Measurements from ENCODE around the gene SCAMP5. TPM values are rescaled to one million over a fixed set of nuclear protein-coding genes. Genes with fewer than 3 reads are reported as not detected.

Gene SCAMP5
- total RNA-seq, 1 donor from 2014 or later, result 16.4 TPM

GRCh38 chr15:75062706-75063105 is 67.3 kb downstream of the SCAMP5 start:
- Histone ChIP-seq H4K20me1 (ENCODE audit: low read depth) (no peaks in the 10 kb centered on the region), H3K4me3 (no peak overlapping the region), H3K9ac (no peak overlapping the region), H3K27ac (no peak overlapping the region), H3K36me3 (no peaks in the 10 kb centered on the region), H2AFZ (replicated peaks) (no peak overlapping the region), H3F3A (ENCODE audit: low read depth) (peaks cover 9% of the 10 kb centered on the region), H3K27me3 (no peaks in the 10 kb centered on the region), H3K4me2 (no peak overlapping the region), H3K9me3 (ENCODE audit: low read depth) (no peaks in the 10 kb centered on the region), H3K4me1 (no peaks in the 10 kb centered on the region), H3K79me2 (ENCODE audit: low read depth) (no peaks in the 10 kb centered on the region)
- TF ChIP-seq, protein P1, sequence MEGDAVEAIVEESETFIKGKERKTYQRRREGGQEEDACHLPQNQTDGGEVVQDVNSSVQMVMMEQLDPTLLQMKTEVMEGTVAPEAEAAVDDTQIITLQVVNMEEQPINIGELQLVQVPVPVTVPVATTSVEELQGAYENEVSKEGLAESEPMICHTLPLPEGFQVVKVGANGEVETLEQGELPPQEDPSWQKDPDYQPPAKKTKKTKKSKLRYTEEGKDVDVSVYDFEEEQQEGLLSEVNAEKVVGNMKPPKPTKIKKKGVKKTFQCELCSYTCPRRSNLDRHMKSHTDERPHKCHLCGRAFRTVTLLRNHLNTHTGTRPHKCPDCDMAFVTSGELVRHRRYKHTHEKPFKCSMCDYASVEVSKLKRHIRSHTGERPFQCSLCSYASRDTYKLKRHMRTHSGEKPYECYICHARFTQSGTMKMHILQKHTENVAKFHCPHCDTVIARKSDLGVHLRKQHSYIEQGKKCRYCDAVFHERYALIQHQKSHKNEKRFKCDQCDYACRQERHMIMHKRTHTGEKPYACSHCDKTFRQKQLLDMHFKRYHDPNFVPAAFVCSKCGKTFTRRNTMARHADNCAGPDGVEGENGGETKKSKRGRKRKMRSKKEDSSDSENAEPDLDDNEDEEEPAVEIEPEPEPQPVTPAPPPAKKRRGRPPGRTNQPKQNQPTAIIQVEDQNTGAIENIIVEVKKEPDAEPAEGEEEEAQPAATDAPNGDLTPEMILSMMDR (IDR thresholded peaks at IDR 0.05), result no peak
- TF ChIP-seq EZH2 (IDR thresholded peaks at IDR 0.05) (no peak), EZH2phosphoT487 (IDR thresholded peaks at IDR 0.05) (no peak)
- H3K4me1 Mint-ChIP-seq, result peaks cover 28% of the 10 kb centered on the region
- peaks cover 4% of the 10 kb centered on the region for H3K36me3 Mint-ChIP-seq
- DNase-seq (ENCODE audit: low spot score), result no peak
- H3K27me3 Mint-ChIP-seq (ENCODE audit: insufficient read depth, low read depth), result peaks cover 8% of the 10 kb centered on the region
- H3K27ac Mint-ChIP-seq, result no peak overlapping the region
- peaks cover 2% of the 10 kb centered on the region for H3K9me3 Mint-ChIP-seq
- no peak overlapping the region for H3K4me3 Mint-ChIP-seq

DNA sequence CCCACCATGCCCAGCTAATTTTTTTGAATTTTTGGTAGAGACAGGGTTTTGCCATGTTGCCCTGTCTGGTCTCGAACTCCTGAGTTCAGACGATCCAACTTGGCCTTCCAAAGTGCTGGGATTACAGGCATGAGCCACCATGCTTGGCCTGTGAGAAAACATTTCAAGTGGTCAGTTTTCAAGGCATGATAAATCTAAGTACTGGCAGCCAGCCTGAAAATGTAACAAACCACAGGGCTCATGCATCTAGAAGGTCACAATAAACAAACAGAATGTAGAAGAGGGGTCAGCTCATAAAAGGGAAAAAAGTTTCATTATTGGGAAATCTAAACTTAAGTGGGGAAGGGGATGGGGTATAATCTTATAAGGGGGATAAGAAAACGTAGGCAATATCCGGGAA is 68.0 kb downstream of the SCAMP5 start:
- no peak for DNase-seq (ENCODE audit: low spot score)
- H3K79me2 ChIP-seq (ENCODE audit: low read depth), result no peaks in the 10 kb centered on the region
- H3K36me3 Mint-ChIP-seq, result peaks cover 2% of the 10 kb centered on the region
- peaks cover 9% of the 10 kb centered on the region for H3F3A ChIP-seq (ENCODE audit: low read depth)
- H3K4me3 Mint-ChIP-seq, result no peak overlapping the region
- peaks cover 25% of the 10 kb centered on the region for H3K4me1 Mint-ChIP-seq
- no peak overlapping the region for H3K4me3 ChIP-seq
- H3K9ac ChIP-seq, result no peak overlapping the region
- TF ChIP-seq EZH2phosphoT487 (IDR thresholded peaks at IDR 0.05), result no peak
- TF ChIP-seq EZH2 (IDR thresholded peaks at IDR 0.05), result no peak
- TF ChIP-seq, protein P1 (IDR thresholded peaks at IDR 0.05), result no peak
- H2AFZ ChIP-seq (replicated peaks), result no peak overlapping the region
- H3K36me3 ChIP-seq, result no peaks in the 10 kb centered on the region
- H3K9me3 ChIP-seq (ENCODE audit: low read depth), result no peaks in the 10 kb centered on the region
- H3K4me1 ChIP-seq, result no peaks in the 10 kb centered on the region
- H3K27ac Mint-ChIP-seq, result no peak overlapping the region
- peaks cover 2% of the 10 kb centered on the region for H3K9me3 Mint-ChIP-seq
- H4K20me1 ChIP-seq (ENCODE audit: low read depth), result no peaks in the 10 kb centered on the region
- no peak overlapping the region for H3K4me2 ChIP-seq
- H3K27me3 Mint-ChIP-seq (ENCODE audit: insufficient read depth, low read depth), result peaks cover 8% of the 10 kb centered on the region
- no peak overlapping the region for H3K27ac ChIP-seq
- no peaks in the 10 kb centered on the region for H3K27me3 ChIP-seq

DNA sequence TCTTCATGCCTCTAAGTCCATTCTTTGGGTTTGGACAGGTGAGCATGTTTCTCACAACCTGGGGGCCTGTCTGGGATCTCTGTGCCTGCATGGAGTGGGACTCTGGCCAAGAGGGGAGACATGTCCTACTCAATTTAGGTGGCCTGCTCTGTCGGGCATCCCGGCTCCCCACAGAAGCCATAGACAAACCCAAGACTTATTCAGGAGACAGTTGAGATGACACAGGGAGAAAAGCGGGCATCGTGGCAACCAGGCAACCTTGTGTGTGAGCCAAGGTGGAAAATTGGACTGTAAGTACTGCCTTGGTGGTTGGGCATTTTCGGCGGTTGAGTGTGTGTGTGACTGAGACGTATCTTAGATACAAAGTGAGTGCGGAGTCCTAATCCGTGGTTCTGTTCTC is 68.5 kb downstream of the SCAMP5 start:
- H3K9me3 ChIP-seq (ENCODE audit: low read depth), result no peaks in the 10 kb centered on the region
- H2AFZ ChIP-seq (replicated peaks), result no peak overlapping the region
- peaks cover 9% of the 10 kb centered on the region for H3F3A ChIP-seq (ENCODE audit: low read depth)
- H3K9me3 Mint-ChIP-seq, result peaks cover 2% of the 10 kb centered on the region
- no peak overlapping the region for H3K4me3 Mint-ChIP-seq
- no peak for DNase-seq (ENCODE audit: low spot score)
- TF ChIP-seq EZH2phosphoT487 (IDR thresholded peaks at IDR 0.05), result no peak
- no peak for TF ChIP-seq EZH2 (IDR thresholded peaks at IDR 0.05)
- TF ChIP-seq, protein P1 (IDR thresholded peaks at IDR 0.05), result no peak
- H3K4me3 ChIP-seq, result no peak overlapping the region
- no peaks in the 10 kb centered on the region for H3K36me3 ChIP-seq
- H3K27me3 Mint-ChIP-seq (ENCODE audit: insufficient read depth, low read depth), result peaks cover 8% of the 10 kb centered on the region
- peaks cover 24% of the 10 kb centered on the region for H3K4me1 Mint-ChIP-seq
- H4K20me1 ChIP-seq (ENCODE audit: low read depth), result no peaks in the 10 kb centered on the region
- H3K27me3 ChIP-seq, result no peaks in the 10 kb centered on the region
- H3K9ac ChIP-seq, result no peak overlapping the region
- H3K4me2 ChIP-seq, result no peak overlapping the region
- H3K4me1 ChIP-seq, result no peaks in the 10 kb centered on the region
- no peak overlapping the region for H3K27ac Mint-ChIP-seq
- no peak overlapping the region for H3K27ac ChIP-seq
- peaks cover 4% of the 10 kb centered on the region for H3K36me3 Mint-ChIP-seq
- no peaks in the 10 kb centered on the region for H3K79me2 ChIP-seq (ENCODE audit: low read depth)
